Astrocyte of the spinal cord (primary cell): ENCODE results near the gene SYNGAP1.
"Not testable (repeated sequence)": the region's sequence is repeated elsewhere in the genome, so short reads cannot be mapped to it uniquely, and the experiment has no call there.

Experiments used
- DNase-seq: peaks from one replicate; pipeline ENCODE4 v3.0.0; 2011; ENCODE audit warnings: low read depth, low spot score
- H3K4me3 ChIP-seq: 2 replicates; pipeline ENCODE4 v1.5.1; 2011; ENCODE audit warnings: low read depth, mild to moderate bottlenecking, low read length, moderate library complexity
- CTCF ChIP-seq: IDR thresholded peaks from 2 replicates; pipeline ENCODE4 v1.5.1; 2012; ENCODE audit warnings: low read depth, mild to moderate bottlenecking, low read length, inconsistent platforms
- in situ Hi-C: cut with HindIII; loops from 2 replicates; pipeline ENCODE4 v1.10.0; 2017; ENCODE audit warnings: low sequenced_read_pairs

Gene SYNGAP1

GRCh38 chr6:33467091-33467490, 47.2 kb downstream of the SYNGAP1 start:
- no peak for TF ChIP-seq CTCF
- in situ Hi-C loops: no loop called here
- DNase-seq: no peak
- H3K4me3 ChIP-seq: no peak overlapping the region

GRCh38 chr6:33469661-33470060, 49.8 kb downstream of the SYNGAP1 start:
- no peak overlapping the region for H3K4me3 ChIP-seq
- DNase-seq: no peak
- no peak for TF ChIP-seq CTCF
- in situ Hi-C loops: no loop called here

GRCh38 chr6:33477864-33478263, 58.0 kb downstream of the SYNGAP1 start:
- H3K4me3 ChIP-seq: no peak overlapping the region
- no peak for TF ChIP-seq CTCF
- in situ Hi-C loops: no loop called here
- DNase-seq: no peak

GRCh38 chr6:33481192-33481591, 61.3 kb downstream of the SYNGAP1 start:
- DNase-seq: no peak
- H3K4me3 ChIP-seq: no peak overlapping the region
- TF ChIP-seq CTCF: no peak
- in situ Hi-C loops: no loop called here

- in situ Hi-C loops: not testable (repeated sequence)
Observed at GRCh38 chr6:33482620-33483019, 62.8 kb downstream of the SYNGAP1 start.

GRCh38 chr6:33483678-33484077, 63.8 kb downstream of the SYNGAP1 start:
- no peak for TF ChIP-seq CTCF
- in situ Hi-C loops: no loop called here
- no peak for DNase-seq
- no peak overlapping the region for H3K4me3 ChIP-seq

More at GRCh38 chr6:33482620-33483019, 62.8 kb downstream of the SYNGAP1 start:
- not testable (repeated sequence) for DNase-seq, H3K4me3 ChIP-seq

- DNase-seq, in situ Hi-C loops, H3K4me3 ChIP-seq: not testable (repeated sequence)
Observed at GRCh38 chr6:33484673-33485262, 64.9 kb downstream of the SYNGAP1 start.

- DNase-seq, H3K4me3 ChIP-seq, in situ Hi-C loops: not testable (repeated sequence)
Observed at GRCh38 chr6:33485680-33486079, 65.8 kb downstream of the SYNGAP1 start.
